ENCODE data around the gene PHLDB1.

The PHLDB1 gene

DNA sequence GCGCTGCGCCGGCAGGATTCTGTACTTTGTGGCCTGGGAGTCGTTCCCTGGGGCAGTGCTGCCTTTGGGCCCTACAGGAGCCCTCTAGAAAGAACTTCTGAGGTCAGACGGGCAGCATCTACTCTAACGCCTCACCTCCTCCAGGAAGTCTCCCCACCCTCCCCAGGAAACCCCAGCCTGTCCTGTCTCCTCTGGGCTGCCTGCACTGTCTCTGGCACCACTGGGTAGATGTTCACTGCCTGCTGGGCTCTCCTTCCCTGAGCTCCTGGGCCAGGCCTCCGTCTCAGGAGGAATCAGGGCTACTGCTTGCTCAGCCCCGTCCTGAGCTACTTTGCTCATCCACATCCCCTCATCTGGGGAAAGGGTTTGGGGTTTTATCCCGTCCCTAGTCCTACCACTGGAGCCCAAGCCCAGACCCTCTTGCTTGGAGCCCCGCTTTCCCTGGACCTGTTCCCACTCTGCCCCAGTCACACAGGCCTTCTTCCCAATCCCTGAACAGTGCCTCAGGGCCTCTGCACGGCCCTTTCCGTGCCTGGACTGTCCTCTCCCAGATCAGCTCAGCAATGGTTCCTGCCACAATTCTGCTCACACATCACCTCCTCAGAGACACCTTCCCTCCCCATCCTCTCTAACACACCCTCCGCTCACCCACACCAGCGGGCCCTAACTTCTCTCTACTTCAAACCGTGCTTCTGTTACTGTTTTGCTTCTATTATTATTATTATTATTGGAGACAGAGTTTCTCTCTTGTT lies 83.3 kb downstream of the PHLDB1 start:
- DNase-seq, result no peak

DNA sequence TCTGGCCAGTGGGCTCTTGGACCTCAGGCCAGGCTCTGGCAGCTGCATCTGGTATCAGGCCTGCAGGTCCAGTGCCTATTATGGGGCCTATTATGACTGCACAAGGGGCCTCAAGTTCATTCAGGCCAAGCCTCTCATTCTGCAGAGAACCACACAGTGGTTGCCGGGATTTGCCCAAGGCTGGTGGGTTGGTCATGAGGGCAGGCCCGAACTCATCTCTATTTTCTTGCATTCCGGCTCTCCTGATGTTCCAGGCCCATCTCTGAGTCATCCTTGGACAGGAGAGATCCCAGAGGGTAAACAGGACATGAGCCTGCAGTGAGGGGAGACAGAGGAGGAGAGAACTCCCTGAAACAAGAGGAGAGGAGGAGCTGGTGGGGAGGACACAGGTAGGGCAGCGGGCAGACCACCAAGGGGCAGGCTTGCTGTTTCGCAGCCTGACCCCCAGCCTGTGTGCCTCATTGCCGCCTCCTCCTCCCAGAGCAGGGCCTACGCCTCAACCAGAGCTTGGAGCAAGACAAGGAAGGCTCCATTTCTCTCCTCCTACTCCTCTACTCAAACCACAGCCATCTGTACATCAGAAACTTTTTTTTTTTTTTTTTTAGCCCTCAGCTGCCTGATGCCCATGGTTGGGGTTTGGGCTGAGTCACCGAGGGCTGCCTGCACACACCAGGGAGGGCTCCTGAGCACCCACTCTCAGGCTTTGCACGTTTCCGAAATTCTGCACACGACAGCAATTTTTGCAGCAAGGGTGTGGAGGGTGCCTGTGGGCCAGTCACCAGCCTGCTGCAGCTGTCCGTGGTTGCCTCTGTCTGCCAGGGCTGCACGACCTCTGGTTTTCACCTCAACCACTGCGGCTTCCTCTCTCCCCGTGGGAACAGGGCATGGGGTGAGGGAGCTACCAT lies 84.8 kb downstream of the PHLDB1 start:
- no peak for DNase-seq

DNA sequence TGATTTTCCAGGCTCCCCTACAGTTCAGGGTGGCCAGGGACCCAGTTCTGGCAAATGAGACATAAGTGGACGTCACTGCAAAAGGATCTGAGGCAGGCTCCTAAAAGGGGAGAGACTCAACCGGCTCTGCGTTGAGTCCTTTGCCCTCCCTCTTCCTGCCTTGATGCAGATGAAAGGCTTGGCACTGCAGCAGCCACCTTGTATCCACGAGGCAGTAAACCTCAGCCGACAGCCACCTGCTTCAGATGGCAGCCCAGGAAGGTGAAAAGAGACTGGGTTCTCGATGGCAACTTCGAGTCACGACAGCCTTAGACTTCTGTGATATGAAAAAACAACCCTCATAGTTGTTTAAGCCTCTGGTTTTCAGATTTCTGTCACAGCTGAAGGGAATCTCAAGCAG lies 86.8 kb downstream of the PHLDB1 start:
- DNase-seq, result no peak

DNA sequence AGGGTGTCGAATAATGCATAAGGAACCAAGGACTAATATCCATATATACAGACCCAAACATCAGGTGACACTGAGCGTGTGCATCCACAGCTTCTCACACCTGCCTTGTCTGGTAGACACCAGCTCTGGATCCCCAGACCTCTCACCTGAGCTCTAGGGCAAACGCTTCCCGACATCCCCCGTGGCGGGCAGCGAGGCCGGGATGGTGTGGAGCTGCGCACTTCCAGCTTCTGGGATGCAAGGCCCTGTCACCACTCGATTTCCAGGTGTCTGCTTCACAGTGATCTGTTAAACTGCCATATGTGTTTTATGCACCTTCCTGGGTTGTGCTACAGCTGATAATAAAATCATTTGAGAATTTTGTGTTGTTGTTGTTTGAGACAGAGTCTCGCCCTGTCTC lies 87.4 kb downstream of the PHLDB1 start:
- DNase-seq, result no peak

DNA sequence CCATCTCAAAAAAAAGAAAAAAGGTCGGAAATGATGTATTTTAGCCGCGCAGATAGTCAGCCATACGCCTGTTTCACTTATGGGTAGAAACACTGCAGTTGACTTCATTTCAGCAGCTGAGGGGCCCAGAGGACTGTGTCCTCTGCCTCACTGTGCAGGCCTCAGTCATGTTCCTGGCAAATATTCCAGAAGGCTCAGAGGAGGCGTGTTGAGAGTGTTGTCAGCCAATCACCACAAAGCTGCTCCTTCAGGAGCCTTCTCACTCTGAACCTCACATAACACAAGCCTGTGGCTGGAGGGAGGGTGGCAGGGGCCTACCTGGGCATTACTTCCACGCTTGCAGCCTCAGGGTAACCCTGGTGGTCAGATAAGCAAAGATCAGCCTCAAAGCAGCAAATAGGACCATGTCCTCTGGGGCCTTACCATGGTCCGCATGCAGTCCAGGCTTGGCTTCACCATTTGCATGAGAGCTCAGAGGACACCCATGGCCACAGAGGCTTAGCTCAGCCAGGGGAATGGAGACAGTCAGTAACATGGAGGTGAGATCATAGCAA lies 89.3 kb downstream of the PHLDB1 start:
- no peak for DNase-seq

DNA sequence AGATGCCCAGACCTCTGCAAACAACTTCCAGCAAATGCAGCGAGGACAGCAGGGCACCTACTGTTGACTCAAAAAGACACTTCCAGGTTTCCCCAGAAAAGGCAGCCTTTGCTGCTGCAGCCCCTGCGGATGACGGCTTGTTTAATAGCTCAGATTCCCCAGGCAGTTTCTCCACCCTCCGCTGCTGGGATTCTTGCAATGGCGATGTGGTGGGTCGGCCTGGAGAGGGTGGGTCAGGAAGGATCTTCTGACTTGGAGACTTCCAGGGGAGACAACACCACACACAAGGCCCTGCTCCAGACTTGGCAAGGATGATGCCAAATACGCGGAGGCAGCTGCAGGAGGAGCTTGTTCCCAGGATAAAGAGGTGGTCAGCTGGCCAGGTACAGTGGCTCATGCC lies 89.9 kb downstream of the PHLDB1 start:
- no peak for DNase-seq

DNA sequence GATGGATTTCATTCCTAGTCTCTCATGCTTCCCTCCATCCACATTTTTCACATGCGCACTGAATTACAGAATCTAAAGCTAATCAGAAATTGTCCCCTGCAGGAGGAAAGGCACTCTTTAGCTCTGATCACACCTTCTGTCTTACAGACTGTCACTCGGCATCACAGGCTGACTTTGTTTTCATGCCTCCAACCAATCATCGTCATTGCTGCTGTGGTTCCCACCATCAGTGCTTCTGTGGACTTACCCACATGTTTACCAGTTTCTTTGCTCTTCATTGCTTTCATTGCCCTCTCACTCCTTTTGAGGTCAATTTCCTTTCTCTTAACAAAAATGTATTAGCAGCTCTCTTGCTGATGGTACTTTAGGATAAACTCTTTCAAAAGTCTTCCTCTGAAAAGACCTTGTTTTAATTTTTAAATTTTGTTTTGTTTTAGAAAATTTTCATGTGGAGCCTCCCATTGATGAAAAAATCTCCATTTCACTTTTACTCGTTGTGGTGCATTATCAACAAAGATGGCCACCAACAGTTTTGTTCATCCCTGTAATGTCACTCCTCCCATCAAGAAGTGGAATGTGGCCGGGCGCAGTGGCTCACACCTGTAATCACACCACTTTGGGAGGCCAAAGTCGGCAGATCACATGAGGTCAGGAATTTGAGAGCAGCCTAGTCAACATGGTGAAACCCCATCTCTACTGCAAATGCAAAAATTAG lies 92.2 kb downstream of the PHLDB1 start:
- no peak for DNase-seq

DNA sequence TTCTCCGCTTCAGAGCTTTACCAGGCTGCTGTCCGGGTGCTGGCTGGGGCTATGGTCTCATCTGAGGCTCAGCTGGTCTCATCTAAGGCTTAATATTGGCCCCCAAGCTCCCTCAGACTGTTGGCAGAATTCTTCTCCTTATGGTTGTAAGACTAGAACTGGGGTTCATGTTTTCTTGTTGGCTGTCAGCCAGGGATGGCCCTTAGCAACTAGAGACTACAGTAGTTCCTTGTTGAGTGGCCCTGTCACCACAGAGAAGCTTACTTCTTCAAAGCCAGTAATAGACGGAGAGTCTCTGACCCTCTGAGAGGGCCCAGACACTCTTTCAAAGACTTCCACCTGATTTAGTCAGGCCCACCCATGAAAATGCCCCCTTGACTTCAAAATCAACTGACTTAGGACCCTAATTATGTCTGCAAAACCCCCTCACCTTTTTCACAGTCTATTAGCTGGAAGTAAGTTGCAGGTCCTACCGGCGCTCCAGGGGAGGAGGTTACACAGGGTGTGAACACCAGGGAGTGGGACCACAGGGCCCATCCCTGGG lies 96.2 kb downstream of the PHLDB1 start:
- no peak for DNase-seq

DNA sequence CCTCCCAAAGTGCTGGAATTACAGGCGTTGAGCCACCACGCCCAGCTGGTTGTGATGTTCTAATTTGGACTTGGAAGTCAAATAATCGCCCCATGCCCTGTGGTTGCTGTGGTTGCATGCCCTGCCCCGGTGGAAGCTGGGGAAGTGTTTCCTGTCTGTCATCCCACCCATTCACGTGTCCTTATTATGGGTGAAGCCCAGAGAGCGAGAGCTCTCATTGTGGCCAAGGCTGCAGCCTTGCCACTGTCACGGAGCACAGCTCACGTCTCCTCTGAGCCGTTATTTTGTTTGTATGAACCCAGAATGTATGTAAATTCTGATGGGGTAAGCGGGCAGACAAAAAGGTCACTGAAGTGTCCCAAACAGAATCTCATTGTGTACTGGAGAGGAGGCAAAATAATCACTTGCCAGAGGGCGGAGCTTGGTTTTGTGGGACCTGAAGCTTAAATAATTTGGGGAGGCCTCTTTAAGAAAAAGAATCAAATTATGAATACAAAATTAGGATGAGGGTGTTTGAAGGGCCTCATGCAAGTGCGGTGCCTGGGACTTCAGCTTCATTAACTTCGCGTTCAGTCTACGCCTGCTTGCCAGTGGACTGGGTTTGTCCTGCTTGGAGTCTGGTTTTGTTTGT lies 97.8 kb downstream of the PHLDB1 start:
- no peak for DNase-seq

DNA sequence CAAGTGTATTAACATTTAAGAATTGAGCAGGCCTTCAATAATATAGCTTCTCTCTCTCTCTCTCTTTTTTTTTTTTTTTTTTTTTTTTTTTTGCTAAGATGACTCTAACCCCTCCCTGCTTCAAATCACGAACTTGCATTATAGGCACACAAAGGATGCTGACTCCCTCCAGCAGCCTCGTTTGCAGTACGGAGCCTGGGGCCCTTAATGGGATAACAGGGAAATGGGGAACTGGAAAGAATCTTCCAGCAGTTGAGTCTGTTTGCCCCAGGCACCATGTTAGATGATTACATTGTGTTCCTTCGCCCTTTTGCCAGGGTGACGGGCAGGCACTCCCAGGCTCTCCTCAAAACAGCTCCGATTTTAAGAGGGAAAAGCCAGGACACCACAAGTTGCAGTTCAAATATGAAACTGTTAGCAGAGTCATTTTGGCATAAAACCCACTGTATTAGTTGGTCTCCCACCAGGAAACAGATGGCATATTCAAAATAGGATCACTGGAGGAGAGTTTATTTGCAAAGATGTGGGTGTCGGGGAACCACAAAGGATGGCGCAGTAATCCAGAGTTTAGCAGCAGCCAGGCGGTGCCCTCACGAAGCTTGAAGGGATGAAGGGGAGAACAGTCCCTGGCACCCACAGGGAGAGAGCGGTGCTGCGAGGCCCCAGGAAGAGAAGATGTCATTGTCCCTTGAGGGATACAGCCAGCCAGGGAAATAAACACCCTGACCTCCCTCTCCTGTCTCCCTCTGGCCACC lies 98.6 kb downstream of the PHLDB1 start:
- no peak for DNase-seq

DNA sequence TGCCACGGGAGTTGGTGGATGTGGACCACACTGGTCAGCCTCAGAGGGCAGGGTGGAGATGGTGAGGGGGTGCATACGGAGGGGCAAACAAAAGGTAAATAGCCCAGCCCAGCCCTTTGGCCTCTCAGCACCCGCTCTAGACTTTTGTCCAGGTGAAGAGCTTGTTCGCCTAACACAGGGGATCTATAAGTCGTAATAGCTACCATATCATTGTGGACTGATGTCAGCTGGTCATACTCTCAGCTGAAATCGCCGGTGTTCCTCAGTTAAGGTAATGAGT lies 99.1 kb downstream of the PHLDB1 start:
- DNase-seq, result no peak

All from NCI-H1092 (cell line).